Measurements from ENCODE around the gene CDH23. TPM values are rescaled to one million over a fixed set of nuclear protein-coding genes. Genes with fewer than 3 reads are reported as not detected.

The CDH23 gene
- total RNA-seq, 8 experiments from 2014 or later, result 1.6 to 81.3 (median 3.3) TPM

DNA sequence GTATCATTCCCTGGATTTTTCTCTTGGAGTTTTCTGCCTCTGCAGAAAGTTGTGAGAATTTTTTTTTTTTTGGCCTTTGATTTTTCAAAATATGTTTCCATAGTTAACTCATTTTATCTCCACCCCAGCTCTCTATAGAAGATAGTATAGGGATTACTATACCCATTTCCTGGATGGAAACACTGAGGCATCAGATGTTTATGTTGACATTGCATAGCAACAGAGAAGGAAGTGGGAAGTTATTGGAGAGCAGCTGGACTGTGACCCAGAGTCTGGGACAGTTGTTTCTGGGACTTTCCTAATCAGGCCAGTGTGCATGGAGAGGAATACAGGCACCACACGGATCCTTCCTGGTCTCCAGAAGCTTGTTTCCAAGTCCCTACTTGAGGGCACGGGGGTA is 158.0 kb downstream of the CDH23 start:
- H3K27ac ChIP-seq, result no peak overlapping the region
- WGBS, 10 experiments, result 20 to 100% (median 75%) methylated on average over 1 to 2 of the region's 2 CpGs; no CpG with 5 or more reads in 7 of the 10 experiments
- in situ Hi-C loops (cut with MboI; ENCODE audit: low pct_unique_long_range_greater_than_20kb in 2 of 9, low sequenced_read_pairs in 9 of 9, unreplicated experiment in 9 of 9), result loop anchor here in 3 of 9 experiments (25.0 kb wide), 1 partner anchor 167 kb away; the partner anchor contains the start of gene CDH23 (in 3 of the 3)
- H3K4me3 ChIP-seq, result no peak overlapping the region
- ATAC-seq (replicated peaks in 6 of 8), result no peak
- H3K4me1 ChIP-seq (replicated peaks in 1 of 2), result peaks cover 34 to 38% of the 10 kb centered on the region in 2 donors

DNA sequence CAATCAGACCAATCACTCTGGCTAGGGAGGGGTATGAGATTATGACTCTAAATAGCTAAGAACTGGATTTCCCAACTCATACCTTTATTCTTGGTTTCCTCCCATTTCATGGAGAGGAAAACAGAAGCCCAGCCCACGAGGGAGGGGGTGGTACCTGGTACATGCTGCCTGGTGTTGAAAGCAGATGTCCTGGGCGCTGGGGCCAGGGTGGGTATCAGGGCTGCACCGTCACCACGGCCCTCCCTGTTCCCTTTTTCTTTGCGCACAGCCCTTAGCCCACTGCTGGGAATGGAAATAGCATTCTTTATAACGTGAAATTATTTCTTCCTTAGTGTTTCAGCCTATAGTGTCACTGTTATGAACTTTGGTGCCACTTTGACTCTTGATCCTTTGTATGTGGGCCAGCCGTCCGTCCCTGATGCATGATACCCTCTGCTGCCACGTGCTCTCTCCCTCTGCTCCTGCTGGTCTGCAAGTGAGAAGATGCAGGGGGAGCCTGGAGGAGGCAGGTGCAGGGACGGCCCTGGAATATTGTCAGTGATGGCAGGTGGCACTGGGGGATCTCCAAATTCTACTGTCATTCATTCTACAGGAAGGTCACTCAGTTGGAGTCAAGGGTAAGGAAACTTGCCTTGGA is 158.5 kb downstream of the CDH23 start:
- in situ Hi-C loops (cut with MboI; ENCODE audit: low pct_unique_long_range_greater_than_20kb in 2 of 9, low sequenced_read_pairs in 9 of 9, unreplicated experiment in 9 of 9), result loop anchor here in 3 of 9 experiments (25.0 kb wide), 1 partner anchor 168 kb away; the partner anchor contains the start of gene CDH23 (in 3 of the 3)
- 8 to 97% (median 71%) methylated on average over 2 to 9 of the region's 10 CpGs; no CpG with 5 or more reads in 4 of the 10 experiments for WGBS, 10 experiments
- no peak overlapping the region for H3K4me3 ChIP-seq
- H3K27ac ChIP-seq, result no peak overlapping the region
- ATAC-seq (replicated peaks in 6 of 8), result no peak
- peaks cover 33 to 36% of the 10 kb centered on the region in 2 donors for H3K4me1 ChIP-seq (replicated peaks in 1 of 2)

DNA sequence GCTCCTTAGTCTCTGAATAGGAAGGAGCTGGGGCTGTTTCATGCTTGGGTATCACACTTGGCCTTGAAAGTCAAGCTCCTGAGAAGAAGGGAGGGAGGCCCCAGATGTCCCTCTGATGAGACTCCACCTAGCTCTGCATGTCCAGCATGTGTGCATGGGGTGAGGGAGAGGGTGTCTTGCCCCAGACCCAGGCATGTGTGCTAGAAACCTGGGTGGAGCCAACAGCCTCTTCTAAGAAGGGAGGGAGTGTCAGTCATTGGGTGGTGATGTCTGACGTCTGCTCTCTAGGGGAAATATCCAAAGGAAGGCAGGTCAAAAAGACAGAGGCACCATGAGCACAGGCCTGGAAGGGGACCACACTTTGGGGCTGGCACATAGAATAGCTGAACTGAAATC is 159.0 kb downstream of the CDH23 start:
- Histone ChIP-seq H3K4me3 (no peak overlapping the region), H3K4me1 (replicated peaks in 1 of 2) (peaks cover 33 to 37% of the 10 kb centered on the region in 2 donors), H3K27ac (no peak overlapping the region)
- 0 to 86% (median 38%) methylated on average over 1 of the region's 1 CpG; no CpG with 5 or more reads in 5 of the 10 experiments for WGBS, 10 experiments
- in situ Hi-C loops (cut with MboI; ENCODE audit: low pct_unique_long_range_greater_than_20kb in 2 of 9, low sequenced_read_pairs in 9 of 9, unreplicated experiment in 9 of 9), result loop anchor here in 3 of 9 experiments (25.0 kb wide), 1 partner anchor 168 kb away; the partner anchor contains the start of gene CDH23 (in 3 of the 3)
- peak in 3 of 8 experiments; percentile 13 to 73 (median 65) for ATAC-seq (replicated peaks in 6 of 8)

DNA sequence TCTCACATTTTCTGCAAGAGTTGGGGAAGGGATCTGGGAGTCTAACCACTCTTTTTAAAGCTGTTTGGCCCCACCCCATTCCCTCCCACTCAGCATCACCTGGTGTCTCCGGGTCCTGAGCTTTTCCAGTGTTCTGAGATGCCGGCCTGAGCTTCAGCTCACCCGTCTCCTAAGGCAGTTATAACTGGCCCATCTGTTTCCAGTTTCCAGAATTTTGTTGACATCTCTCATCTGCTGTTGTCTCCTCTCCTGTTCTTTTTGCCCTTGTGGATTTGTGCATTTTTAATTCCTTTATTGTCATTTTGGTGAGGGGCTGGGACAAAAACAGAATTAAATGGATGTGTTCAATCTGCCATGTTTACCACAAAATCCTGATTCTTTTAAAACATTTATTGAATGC is 162.3 kb downstream of the CDH23 start:
- H3K4me3 ChIP-seq, result no peak overlapping the region
- no peak for ATAC-seq (replicated peaks in 6 of 8)
- 0 to 100% (median 69%) methylated on average over 1 to 2 of the region's 3 CpGs; no CpG with 5 or more reads in 6 of the 10 experiments for WGBS, 10 experiments
- H3K27ac ChIP-seq, result no peak overlapping the region
- in situ Hi-C loops (cut with MboI; ENCODE audit: low pct_unique_long_range_greater_than_20kb in 2 of 9, low sequenced_read_pairs in 9 of 9, unreplicated experiment in 9 of 9), result loop anchor here in 3 of 9 experiments (25.0 kb wide), 1 partner anchor 172 kb away; the partner anchor contains the start of gene CDH23 (in 3 of the 3)
- H3K4me1 ChIP-seq (replicated peaks in 1 of 2), result peaks cover 18 to 23% of the 10 kb centered on the region in 2 donors

DNA sequence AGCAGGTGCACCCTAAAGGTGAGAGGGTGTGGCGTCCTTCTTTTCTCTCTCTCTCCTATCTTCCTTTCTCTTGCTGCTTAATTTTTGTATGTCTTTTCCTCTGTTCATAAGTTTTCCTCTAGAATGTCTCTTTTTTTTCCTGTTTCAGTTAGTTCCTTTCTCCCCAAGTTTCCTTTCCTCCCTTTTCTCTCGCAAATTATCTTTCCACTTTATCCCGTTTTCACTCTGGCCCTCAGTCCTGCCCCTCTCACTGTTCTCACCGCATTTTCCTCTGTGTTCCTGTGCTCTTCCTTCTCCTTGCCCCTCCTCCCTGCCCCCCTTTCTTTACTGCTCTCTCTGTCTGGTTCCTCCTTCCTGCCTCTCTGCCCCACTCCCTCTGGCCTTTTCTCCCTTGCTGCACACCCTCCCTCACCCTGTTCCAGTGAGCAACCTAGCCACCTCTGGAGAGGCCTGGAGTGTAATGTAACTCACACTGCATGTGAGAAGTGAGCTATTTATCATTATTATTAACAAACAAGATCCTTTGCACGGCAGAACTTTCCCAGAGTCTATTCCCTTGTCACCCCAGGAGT is 164.4 kb downstream of the CDH23 start:
- in situ Hi-C loops (cut with MboI; ENCODE audit: low pct_unique_long_range_greater_than_20kb in 2 of 9, low sequenced_read_pairs in 9 of 9, unreplicated experiment in 9 of 9), result loop anchor here in 3 of 9 experiments (25.0 kb wide), 1 partner anchor 174 kb away; the partner anchor contains the start of gene CDH23 (in 3 of the 3)
- H3K4me3 ChIP-seq, result no peak overlapping the region
- H3K27ac ChIP-seq, result peak overlapping the region in 1 of 2 donors; percentile 7
- 0 to 96% (median 50%) methylated on average over 2 to 5 of the region's 5 CpGs for WGBS, 10 experiments
- H3K4me1 ChIP-seq (replicated peaks in 1 of 2), result peaks cover 23 to 28% of the 10 kb centered on the region in 2 donors
- peak in 5 of 8 experiments; percentile 91 to 98 (median 96) for ATAC-seq (replicated peaks in 6 of 8)

DNA sequence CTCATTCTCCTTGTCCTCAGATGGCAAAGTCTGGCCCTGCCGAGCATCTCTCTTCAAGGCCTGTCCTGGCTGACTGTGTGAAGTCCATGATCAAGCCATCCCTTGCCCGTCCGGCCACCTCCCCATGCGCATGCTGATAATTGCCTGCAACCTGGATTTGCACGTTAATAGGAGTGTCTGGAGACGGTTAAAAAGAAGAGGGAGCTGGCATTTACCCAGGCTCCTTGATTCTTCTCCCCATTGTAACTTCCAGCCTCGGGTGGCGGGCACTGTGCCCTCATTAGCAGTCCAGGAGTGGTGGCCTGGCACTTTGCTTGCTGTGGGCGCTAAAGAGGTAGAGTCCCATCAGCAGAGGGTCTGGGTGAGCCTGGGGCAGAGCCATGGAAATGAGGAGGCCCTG is 165.5 kb downstream of the CDH23 start:
- ATAC-seq (replicated peaks in 6 of 8), result no peak
- WGBS, 10 experiments, result 8 to 100% (median 54%) methylated on average over 2 to 7 of the region's 9 CpGs; no CpG with 5 or more reads in 6 of the 10 experiments
- Histone ChIP-seq H3K27ac (no peak overlapping the region), H3K4me3 (no peak overlapping the region), H3K4me1 (replicated peaks in 1 of 2) (peaks cover 23 to 28% of the 10 kb centered on the region in 2 donors)
- in situ Hi-C loops (cut with MboI; ENCODE audit: low pct_unique_long_range_greater_than_20kb in 2 of 9, low sequenced_read_pairs in 9 of 9, unreplicated experiment in 9 of 9), result loop anchor here in 3 of 9 experiments (25.0 kb wide), 1 partner anchor 175 kb away; the partner anchor contains the start of gene CDH23 (in 3 of the 3)

DNA sequence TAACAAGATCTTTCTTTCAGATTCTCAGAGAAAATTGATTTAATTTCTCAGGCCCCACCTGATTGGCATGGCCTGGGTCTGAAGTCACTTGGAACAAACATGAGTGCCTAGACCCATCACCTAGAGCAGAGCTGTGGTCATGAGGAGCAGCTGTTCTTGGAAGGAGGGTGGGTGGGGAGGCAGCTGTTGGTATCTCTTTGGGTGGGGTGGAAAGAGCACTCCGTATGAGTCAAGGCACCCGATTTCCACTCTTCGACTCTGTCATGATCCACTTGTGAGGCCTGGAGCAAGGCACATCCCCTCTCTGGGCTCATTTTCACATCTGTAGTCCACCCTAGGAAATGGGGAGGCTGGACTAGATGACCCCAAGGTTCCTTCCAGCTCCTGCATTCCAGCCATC is 166.2 kb downstream of the CDH23 start:
- in situ Hi-C loops (cut with MboI; ENCODE audit: low pct_unique_long_range_greater_than_20kb in 2 of 9, low sequenced_read_pairs in 9 of 9, unreplicated experiment in 9 of 9), result loop anchor here in 3 of 9 experiments (25.0 kb wide), 1 partner anchor 176 kb away; the partner anchor contains the start of gene CDH23 (in 3 of the 3)
- peaks cover 23 to 28% of the 10 kb centered on the region in 2 donors for H3K4me1 ChIP-seq (replicated peaks in 1 of 2)
- H3K27ac ChIP-seq, result no peak overlapping the region
- WGBS, 10 experiments, result no CpG with 5 or more reads among the region's 3 CpGs
- no peak overlapping the region for H3K4me3 ChIP-seq
- ATAC-seq (replicated peaks in 6 of 8), result peak in 2 of 8 experiments; percentile 67 to 86

DNA sequence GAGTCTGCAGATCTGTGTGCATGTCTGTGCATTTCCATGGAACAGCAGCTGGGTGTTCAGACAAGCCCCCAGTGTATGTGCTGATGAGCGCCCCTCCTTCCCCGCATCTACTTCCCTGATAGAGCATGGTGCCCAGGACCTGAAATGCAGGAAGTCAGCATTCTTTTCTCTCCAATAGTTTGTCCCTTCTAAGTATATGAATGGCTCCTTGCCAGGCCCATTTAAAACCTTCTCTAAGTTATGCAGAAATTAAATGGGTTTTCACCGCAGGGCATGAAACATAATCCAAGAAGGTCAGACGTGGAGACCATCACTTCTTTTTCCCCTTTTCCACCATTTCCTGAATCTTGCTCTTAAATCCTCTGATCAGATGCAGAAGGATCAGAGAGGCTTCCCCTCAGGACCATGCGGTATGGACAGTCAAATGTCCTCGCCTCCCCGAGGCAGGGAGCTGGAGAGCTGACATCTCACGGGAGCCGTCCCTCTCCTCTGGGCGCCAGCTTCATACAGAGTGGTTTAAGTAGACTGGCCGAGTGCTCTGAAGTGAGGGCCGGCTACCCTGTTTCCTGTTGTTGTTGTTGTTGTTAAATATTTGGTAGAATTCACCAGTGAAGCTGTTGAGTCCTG is 167.6 kb downstream of the CDH23 start:
- Histone ChIP-seq H3K27ac (no peak overlapping the region), H3K4me1 (replicated peaks in 1 of 2) (peaks cover 23 to 28% of the 10 kb centered on the region in 2 donors), H3K4me3 (no peak overlapping the region)
- in situ Hi-C loops (cut with MboI; ENCODE audit: low pct_unique_long_range_greater_than_20kb in 2 of 9, low sequenced_read_pairs in 9 of 9, unreplicated experiment in 9 of 9), result loop anchor here in 3 of 9 experiments (25.0 kb wide), 1 partner anchor 177 kb away; the partner anchor contains the start of gene CDH23 (in 3 of the 3)
- ATAC-seq (replicated peaks in 6 of 8), result peak in 3 of 8 experiments; percentile 19 to 86 (median 49)
- WGBS, 10 experiments, result 0 to 85% (median 77%) methylated on average over 2 to 11 of the region's 12 CpGs; no CpG with 5 or more reads in 3 of the 10 experiments

DNA sequence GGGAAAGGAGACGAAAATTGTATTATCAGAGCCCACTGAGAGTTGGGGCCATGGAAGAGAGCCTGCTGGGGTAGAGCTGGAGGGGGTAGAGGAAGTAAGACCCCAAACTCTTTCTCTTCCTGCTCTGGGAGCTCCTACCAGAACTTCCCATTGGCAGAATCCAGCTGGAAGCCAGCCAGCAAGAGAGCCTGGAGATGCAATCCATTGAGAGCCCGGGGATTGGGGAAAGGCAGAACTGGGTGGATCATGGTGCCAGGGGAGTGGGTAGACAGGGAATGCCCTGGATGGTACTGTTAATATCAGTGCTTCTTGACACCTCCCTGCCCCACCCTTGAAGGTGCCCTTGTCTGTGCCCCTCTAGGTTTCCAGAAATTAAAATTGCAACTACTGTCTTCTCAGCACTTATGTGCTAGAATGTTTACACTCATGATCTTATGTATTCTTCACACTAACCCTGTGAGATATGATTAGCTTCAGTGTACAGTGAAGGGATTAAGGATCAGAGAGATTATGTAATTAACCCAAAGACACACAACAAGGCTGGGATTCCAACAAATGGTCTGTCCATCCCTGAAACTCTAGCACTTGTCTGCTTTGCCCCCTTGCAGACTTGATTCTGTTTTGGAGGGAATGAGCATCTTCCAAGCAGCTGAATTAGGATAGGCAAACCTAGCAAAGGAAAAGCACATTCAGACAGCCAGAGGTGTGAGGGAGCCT is 168.7 kb downstream of the CDH23 start:
- ATAC-seq (replicated peaks in 6 of 8), result no peak
- peaks cover 20 to 22% of the 10 kb centered on the region in 2 donors for H3K4me1 ChIP-seq (replicated peaks in 1 of 2)
- no peak overlapping the region for H3K4me3 ChIP-seq
- in situ Hi-C loops (cut with MboI; ENCODE audit: low pct_unique_long_range_greater_than_20kb in 2 of 9, low sequenced_read_pairs in 9 of 9, unreplicated experiment in 9 of 9), result loop anchor here in 3 of 9 experiments (25.0 kb wide), 1 partner anchor 178 kb away; the partner anchor contains the start of gene CDH23 (in 3 of the 3)
- H3K27ac ChIP-seq, result no peak overlapping the region
- 61 to 100% (median 100%) methylated on average over 1 to 2 of the region's 2 CpGs; no CpG with 5 or more reads in 7 of the 10 experiments for WGBS, 10 experiments

DNA sequence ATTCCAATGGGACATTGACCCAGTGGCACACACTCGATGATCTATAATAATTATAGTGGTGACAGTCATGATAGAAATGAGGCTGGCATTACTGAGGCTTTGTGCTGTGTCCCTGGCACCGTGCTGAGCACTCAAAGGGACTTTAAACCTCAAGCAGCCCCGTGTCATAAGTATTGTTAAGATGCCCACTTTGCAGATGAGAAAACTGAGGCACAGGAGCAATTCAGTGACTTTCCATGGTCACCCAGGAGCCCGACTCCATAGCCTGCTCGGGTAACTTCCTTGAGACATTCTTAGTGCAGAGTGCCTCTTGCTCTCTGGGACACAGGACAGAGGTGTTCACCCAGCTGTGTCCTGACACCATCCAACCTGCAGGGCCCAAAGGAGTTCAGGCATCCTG is 170.3 kb downstream of the CDH23 start:
- ATAC-seq (replicated peaks in 6 of 8), result no peak
- WGBS, 10 experiments, result 42 to 100% (median 100%) methylated on average over 1 to 3 of the region's 5 CpGs; no CpG with 5 or more reads in 4 of the 10 experiments
- no peak overlapping the region for H3K4me3 ChIP-seq
- H3K27ac ChIP-seq, result no peak overlapping the region
- in situ Hi-C loops (cut with MboI; ENCODE audit: low pct_unique_long_range_greater_than_20kb in 2 of 9, low sequenced_read_pairs in 9 of 9, unreplicated experiment in 9 of 9), result loop anchor here in 3 of 9 experiments (25.0 kb wide), 1 partner anchor 180 kb away; the partner anchor contains the start of gene CDH23 (in 3 of the 3)
- peaks cover 6 to 8% of the 10 kb centered on the region in 2 donors for H3K4me1 ChIP-seq (replicated peaks in 1 of 2)

DNA sequence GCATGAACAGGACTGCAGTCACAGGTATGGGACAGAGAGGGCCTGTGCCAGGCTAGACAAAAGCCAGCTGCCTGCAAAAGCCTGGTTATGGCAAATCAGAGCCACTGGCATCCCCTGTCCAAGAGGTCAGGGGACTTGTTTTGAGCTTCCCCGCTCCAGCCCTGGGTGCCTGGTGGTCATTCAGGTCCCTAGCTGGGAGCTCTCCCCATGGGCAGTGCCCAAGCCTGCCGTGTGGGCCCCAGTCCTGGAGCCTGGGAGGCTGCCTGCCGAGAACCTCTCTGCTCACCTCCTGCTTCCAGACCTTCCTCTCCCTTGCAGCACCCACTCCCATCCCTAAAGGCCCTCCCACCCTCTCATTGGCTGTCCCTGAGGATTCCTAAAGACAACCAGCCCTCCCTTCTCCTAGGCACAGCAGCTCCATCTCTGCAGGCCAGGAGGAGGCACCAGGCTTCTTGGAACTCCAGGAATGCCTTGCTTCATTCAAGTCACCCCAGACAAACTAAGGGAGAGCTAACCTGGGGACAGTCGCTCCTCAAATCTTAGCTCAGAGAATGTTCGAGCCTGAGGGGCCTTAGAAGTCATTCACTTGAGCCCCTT is 172.3 kb downstream of the CDH23 start:
- Histone ChIP-seq H3K4me3 (no peak overlapping the region), H3K27ac (no peak overlapping the region), H3K4me1 (replicated peaks in 1 of 2) (peaks cover 6 to 20% of the 10 kb centered on the region in 2 donors)
- 60 to 100% (median 96%) methylated on average over 1 to 3 of the region's 5 CpGs; no CpG with 5 or more reads in 4 of the 10 experiments for WGBS, 10 experiments
- no peak for ATAC-seq (replicated peaks in 6 of 8)
- in situ Hi-C loops (cut with MboI; ENCODE audit: low pct_unique_long_range_greater_than_20kb in 2 of 9, low sequenced_read_pairs in 9 of 9, unreplicated experiment in 9 of 9), result loop anchor here in 3 of 9 experiments (25.0 kb wide), 1 partner anchor 182 kb away; the partner anchor contains the start of gene CDH23 (in 3 of the 3)

All from motor neuron (in vitro differentiated cells).